Measurements from ENCODE around the gene RCE1. TPM values are rescaled to one million over a fixed set of nuclear protein-coding genes. Genes with fewer than 3 reads are reported as not detected.

Gene RCE1
- total RNA-seq, 2 experiments from 2014 or later: 60.1 to 63.0 TPM

DNA sequence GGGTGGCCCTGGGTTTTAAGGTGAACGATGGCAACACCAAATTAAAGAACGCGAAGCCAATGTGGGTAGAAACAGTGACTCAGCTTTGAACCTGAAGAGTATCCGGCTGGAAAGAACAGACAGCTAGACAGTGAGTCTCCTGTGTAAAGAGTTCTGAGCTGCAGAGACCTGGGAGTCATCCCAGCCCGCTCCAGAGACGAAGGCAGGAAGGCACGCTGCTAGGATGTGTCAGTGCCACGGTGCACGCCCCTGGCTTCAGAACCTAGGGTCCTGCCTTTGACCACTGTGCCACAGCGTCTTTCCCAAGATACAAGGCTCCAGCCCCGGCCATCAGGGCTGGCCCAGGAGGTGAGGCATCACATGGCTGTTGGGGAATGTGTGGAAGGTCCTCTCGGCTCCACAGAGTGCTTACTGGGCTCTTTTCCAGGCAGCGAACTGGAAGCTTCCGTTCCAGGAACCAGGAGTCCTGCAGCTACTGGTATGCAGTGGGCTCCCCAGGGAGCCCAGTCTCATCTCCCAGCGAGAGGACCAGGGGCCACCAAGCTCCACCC is 43.5 kb downstream of the RCE1 start:
- Histone ChIP-seq H3K4me3 (ENCODE audit: low read length) (no peak overlapping the region), H3K9me3 (ENCODE audit: control insufficient read depth in 1 of 2, insufficient read depth in 1 of 2, low read length in 2 of 2) (no peaks in the 10 kb centered on the region), H3K36me3 (ENCODE audit: insufficient read depth, low read length) (no peaks in the 10 kb centered on the region), H3K27ac (ENCODE audit: low read depth in 1 of 2, low read length in 2 of 2) (no peak overlapping the region), H3K27me3 (ENCODE audit: control insufficient read depth in 1 of 2, insufficient read depth in 2 of 2, low read length in 2 of 2) (no peaks in the 10 kb centered on the region), H3K4me1 (ENCODE audit: insufficient read depth, low read length) (no peaks in the 10 kb centered on the region)
- H3K36me3 Mint-ChIP-seq (ENCODE audit: low read depth): no peaks in the 10 kb centered on the region
- H3K4me1 Mint-ChIP-seq (ENCODE audit: low read depth): no peaks in the 10 kb centered on the region
- no peak overlapping the region for H3K27ac Mint-ChIP-seq
- intact Hi-C loops (cut with DNase I, micrococcal nuclease): no loop called here
- H3K9me3 Mint-ChIP-seq: no peaks in the 10 kb centered on the region
- POLR2A ChIA-PET: no interaction called here
- DNase-seq (no peak), ATAC-seq (ENCODE audit: poor library complexity) (no peak)
- CTCF ChIA-PET: no interaction called here
- TF ChIP-seq, protein P1, sequence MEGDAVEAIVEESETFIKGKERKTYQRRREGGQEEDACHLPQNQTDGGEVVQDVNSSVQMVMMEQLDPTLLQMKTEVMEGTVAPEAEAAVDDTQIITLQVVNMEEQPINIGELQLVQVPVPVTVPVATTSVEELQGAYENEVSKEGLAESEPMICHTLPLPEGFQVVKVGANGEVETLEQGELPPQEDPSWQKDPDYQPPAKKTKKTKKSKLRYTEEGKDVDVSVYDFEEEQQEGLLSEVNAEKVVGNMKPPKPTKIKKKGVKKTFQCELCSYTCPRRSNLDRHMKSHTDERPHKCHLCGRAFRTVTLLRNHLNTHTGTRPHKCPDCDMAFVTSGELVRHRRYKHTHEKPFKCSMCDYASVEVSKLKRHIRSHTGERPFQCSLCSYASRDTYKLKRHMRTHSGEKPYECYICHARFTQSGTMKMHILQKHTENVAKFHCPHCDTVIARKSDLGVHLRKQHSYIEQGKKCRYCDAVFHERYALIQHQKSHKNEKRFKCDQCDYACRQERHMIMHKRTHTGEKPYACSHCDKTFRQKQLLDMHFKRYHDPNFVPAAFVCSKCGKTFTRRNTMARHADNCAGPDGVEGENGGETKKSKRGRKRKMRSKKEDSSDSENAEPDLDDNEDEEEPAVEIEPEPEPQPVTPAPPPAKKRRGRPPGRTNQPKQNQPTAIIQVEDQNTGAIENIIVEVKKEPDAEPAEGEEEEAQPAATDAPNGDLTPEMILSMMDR (IDR thresholded peaks at IDR 0.05): no peak
- no peaks in the 10 kb centered on the region for H3K27me3 Mint-ChIP-seq
- no peak overlapping the region for H3K4me3 Mint-ChIP-seq

- intact Hi-C loops (cut with DNase I, micrococcal nuclease): no loop called here
- no peaks in the 10 kb centered on the region for H3K36me3 Mint-ChIP-seq (ENCODE audit: low read depth)
- Histone ChIP-seq H3K27ac (ENCODE audit: low read depth in 1 of 2, low read length in 2 of 2) (no peak overlapping the region), H3K4me3 (ENCODE audit: low read length) (no peak overlapping the region), H3K36me3 (ENCODE audit: insufficient read depth, low read length) (no peaks in the 10 kb centered on the region), H3K9me3 (ENCODE audit: control insufficient read depth in 1 of 2, insufficient read depth in 1 of 2, low read length in 2 of 2) (no peaks in the 10 kb centered on the region), H3K27me3 (ENCODE audit: control insufficient read depth in 1 of 2, insufficient read depth in 2 of 2, low read length in 2 of 2) (no peaks in the 10 kb centered on the region), H3K4me1 (ENCODE audit: insufficient read depth, low read length) (no peaks in the 10 kb centered on the region)
- POLR2A ChIA-PET: no interaction called here
- H3K4me3 Mint-ChIP-seq: no peak overlapping the region
- no peaks in the 10 kb centered on the region for H3K9me3 Mint-ChIP-seq
- CTCF ChIA-PET: no interaction called here
- H3K27me3 Mint-ChIP-seq: no peaks in the 10 kb centered on the region
- no peak for ATAC-seq (ENCODE audit: poor library complexity)
- DNase-seq: no peak
- TF ChIP-seq, protein P1 (IDR thresholded peaks at IDR 0.05): no peak
- no peaks in the 10 kb centered on the region for H3K4me1 Mint-ChIP-seq (ENCODE audit: low read depth)
- no peak overlapping the region for H3K27ac Mint-ChIP-seq
Measured at GRCh38 chr11:66887526-66887925, 44.3 kb downstream of the RCE1 start.

- no peaks in the 10 kb centered on the region for H3K27me3 ChIP-seq (ENCODE audit: control insufficient read depth in 1 of 2, insufficient read depth in 2 of 2, low read length in 2 of 2)
- TF ChIP-seq, protein P1 (IDR thresholded peaks at IDR 0.05): no peak
- Mint-ChIP-seq H3K9me3 (no peaks in the 10 kb centered on the region), H3K4me3 (no peak overlapping the region), H3K36me3 (ENCODE audit: low read depth) (no peaks in the 10 kb centered on the region), H3K27ac (no peak overlapping the region), H3K4me1 (ENCODE audit: low read depth) (no peaks in the 10 kb centered on the region), H3K27me3 (no peaks in the 10 kb centered on the region)
- no peaks in the 10 kb centered on the region for H3K36me3 ChIP-seq (ENCODE audit: insufficient read depth, low read length)
- POLR2A ChIA-PET: no interaction called here
- ATAC-seq (ENCODE audit: poor library complexity): no peak
- no peak for DNase-seq
- no peak overlapping the region for H3K27ac ChIP-seq (ENCODE audit: low read depth in 1 of 2, low read length in 2 of 2)
- no peaks in the 10 kb centered on the region for H3K4me1 ChIP-seq (ENCODE audit: insufficient read depth, low read length)
- H3K9me3 ChIP-seq (ENCODE audit: control insufficient read depth in 1 of 2, insufficient read depth in 1 of 2, low read length in 2 of 2): no peaks in the 10 kb centered on the region
- H3K4me3 ChIP-seq (ENCODE audit: low read length): no peak overlapping the region
- intact Hi-C loops (cut with DNase I, micrococcal nuclease): no loop called here
- CTCF ChIA-PET: no interaction called here
Measured at GRCh38 chr11:66888282-66888681, 45.0 kb downstream of the RCE1 start.

Measured in CD4-positive, alpha-beta T cell (primary cell).